NCI-H446 treated with DMSO at 0.1 percent for 48 hours (cell line): ENCODE measurements around the gene IFRD1.
"Not testable (repeated sequence)": the region's sequence is repeated elsewhere in the genome, so short reads cannot be mapped to it uniquely, and the experiment has no call there.

ENCODE experiments used
- DNase-seq: peaks from one replicate; lab custom pipeline; 2025; lab: John Stamatoyannopoulos, UW

Gene IFRD1

DNA sequence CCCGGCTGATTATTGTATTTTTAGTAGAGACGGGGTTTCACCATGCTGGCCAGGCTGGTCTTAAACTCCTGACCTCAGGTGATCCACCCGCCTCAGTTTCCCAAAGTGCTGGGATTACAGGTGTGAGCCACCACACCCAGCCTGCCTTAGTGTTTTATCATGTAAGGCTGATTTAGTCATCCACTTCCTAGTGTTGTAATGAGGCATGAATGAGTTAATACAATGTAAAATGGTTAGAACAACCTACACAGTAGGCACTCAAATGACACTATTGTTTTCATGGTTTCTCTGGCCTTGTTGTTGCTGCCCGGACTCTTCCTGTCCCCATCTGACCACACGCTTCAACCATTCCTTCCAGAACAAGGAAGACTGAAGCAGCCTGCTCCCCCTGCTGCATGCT lies 66.2 kb downstream of the IFRD1 start:
- DNase-seq: not testable (repeated sequence)

DNA sequence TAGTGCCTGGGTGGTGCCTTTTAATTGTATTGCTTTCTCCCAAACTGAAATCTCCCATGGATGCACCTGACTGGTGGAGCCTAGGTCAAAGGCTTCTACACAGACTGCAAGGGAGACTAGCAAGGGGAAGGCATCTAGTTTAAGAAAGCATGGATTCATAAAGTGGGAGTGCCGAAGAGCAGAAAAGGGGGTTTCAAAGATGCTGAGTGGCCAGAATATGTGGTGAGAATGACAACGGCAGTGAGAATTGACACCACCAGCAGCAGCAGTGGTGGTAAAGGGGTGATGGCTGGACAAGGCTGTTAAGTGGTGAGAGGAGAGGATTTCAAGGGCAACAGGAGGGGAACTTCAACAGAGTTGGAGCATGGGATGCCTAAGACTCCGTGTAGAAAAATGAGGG lies 67.2 kb downstream of the IFRD1 start:
- no peak for DNase-seq

DNA sequence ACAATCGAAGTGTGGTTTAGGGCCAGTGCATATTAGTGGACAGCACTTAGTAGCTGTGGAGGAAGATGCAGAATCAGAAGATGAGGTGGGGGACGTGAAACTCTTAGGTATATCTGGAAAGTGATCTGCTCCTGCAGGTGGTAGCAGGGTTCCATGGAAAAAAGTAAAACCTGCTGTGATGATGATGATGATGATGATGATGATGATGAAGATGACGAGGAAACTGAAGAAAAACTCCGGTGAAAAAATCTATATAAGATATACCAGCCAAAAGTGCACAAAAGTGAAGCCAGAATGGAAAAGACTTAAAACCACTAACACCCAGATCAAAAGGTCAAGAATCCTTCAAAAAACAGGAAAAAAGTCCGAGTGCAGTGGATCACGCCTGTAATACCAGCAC lies 70.5 kb downstream of the IFRD1 start:
- DNase-seq: no peak

DNA sequence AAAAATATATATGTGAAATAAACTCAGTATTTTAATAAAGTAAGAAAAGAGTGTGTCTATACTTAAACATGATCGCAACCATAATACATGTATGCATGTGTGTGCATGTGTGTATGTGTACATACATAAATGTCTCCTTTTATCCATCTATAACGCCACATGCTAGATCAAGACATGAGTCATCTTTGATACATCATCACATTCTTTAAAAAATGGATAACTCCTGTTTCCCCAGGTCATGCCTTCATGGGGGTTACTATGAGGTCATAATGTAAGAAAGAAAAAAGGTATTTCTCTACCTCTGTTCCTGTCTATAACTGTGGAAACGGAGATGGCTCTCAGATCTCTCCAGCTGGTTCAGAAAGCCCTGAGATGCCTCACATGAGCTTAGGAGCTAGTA lies 71.7 kb downstream of the IFRD1 start:
- no peak for DNase-seq

DNA sequence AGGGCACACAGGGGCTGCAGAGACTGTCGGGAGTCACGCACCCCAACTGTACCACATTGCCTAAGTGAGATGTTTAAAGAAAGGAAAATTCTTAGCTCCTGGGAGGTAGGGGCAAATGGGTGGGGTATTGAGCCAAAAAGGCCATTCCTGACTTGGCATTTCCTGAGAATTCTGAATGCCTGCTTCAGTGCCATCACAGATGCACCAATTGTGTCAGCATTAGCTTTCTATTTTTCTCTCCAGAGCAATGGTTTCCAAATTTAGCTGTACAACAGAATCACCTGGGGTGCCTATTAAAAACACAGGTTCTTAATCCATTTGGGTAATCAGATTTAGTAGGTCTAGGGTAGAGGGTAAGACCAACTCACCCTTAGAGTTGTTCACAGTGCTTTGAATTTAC lies 73.6 kb downstream of the IFRD1 start:
- no peak for DNase-seq
